Activated CD4-positive, alpha-beta T cell treated with anti-CD3 and anti-CD28 coated beads for 48 hours (primary cell): ENCODE measurements around the gene EPS15.
"Not testable (repeated sequence)": the region's sequence is repeated elsewhere in the genome, so short reads cannot be mapped to it uniquely, and the experiment has no call there.

Experiments
- DNase-seq: peaks from one replicate; pipeline ENCODE4 v3.0.0-alpha.2; 2020

EPS15 gene

GRCh38 chr1:51463561-51463960 is 55.5 kb downstream of the EPS15 start:
- DNase-seq: no peak

- DNase-seq: not testable (repeated sequence)
Measured at GRCh38 chr1:51462289-51462688, 56.8 kb downstream of the EPS15 start.

GRCh38 chr1:51454554-51454953 is 64.5 kb downstream of the EPS15 start:
- no peak for DNase-seq

- DNase-seq: no peak
Measured at GRCh38 chr1:51453010-51453409, 66.1 kb downstream of the EPS15 start.

DNA sequence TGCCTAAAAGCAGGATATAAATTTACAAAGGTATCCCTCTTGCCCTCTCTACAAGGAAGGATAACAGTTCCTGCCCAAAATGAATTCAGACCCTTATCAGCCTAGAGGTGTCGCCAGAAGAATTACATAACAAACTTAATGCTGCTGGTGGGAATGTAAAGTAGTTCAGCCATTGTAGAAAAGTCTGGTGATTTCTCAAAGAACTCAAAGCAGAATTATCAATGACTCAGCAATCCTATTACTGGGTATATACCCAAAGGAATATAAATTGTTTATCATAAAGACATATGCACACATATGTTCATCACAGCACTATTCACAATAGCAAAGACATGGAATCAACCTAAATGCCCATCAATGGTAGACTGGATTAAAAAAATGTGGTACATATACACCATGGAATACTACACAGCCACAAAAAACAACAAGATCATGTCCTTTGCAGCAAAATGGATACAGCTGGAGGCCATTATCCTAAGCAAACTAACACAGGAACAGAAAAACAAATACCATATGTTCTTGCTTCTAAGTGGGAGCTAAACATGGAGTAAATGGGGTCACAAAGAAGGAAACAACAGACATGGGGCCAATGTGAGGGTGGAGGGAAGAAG is 70.1 kb downstream of the EPS15 start:
- not testable (repeated sequence) for DNase-seq

DNA sequence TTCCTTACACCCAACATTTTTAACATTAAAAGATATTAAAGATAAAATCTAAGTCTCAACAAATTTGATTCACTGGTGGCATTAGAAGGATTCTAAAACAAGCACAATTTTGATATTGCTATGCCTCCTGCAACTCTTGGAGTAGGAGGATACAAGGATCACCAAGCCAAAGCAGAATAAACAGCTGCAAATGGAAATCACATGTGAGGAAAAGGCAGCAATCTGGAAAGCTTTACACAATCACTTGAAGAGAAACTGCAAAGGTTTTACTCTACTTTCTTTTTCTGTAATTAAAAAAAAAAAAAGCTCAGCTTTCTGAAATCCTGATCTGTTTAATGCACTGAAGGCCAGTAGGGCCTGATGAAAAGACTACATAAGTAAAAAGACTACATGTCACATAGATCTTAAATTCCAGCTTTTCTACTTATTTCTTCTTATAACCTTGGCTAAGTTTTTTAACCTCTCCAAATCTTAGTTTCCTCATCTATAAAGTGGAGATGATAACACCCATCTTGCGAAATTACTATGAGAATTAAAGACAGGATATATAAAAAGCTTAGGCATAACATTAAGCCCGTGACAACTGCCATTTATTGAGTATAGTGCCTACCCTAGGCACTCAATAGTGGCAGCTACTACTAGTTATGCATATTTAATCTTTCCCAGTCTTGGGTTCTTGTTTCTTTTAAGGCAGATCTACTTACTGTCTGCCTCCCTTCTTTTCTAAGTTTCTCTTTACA is 73.5 kb downstream of the EPS15 start:
- no peak for DNase-seq

DNA sequence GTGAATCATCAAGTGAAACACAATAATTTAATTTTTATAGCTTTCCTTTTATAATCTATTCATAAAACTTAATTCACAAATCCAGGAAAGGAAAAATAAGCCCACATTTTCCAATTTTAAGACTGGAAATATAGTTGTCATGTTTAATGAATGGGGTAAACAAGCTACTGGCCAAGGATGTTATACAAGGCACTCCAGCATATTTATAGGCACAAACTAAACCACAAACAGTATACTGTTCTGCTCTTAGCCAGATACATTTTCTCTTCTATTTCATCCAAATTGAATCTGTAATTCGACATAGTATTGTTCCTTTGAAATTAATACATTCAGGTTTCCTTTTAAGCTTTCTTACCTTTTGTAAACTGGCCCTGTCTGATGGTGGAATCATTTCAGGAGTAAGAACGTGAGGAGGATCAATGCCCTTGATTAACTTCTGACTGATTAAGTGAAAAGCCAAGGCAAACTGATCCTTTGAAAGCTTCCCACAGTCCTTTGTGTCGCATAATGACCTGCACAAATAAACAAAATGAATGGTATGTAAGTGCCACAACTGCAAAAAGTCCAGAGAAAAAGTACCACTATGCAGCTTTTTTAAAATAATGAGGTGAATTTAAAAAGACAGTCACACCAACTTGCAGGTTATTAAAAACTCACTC is 74.4 kb downstream of the EPS15 start:
- no peak for DNase-seq

DNA sequence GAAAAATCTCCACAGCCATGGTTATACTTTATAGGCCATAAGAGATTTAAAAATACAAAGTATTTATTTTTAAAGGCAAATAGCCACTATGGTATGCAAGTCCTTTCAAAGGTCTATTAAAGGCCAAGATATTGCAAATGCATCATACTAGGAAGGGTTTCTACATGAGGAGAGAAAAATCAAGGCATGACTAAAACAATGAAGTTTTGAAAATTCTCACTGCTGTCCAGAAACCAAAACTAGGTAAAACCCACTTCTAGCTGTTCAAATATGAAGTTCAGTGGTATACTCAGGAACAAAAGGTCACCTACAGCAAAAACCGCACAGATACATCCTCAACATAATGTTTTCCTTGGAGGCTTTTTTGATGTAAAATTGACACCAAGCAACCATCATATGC is 75.0 kb downstream of the EPS15 start:
- no peak for DNase-seq

GRCh38 chr1:51443555-51443954 is 75.5 kb downstream of the EPS15 start:
- no peak for DNase-seq

DNA sequence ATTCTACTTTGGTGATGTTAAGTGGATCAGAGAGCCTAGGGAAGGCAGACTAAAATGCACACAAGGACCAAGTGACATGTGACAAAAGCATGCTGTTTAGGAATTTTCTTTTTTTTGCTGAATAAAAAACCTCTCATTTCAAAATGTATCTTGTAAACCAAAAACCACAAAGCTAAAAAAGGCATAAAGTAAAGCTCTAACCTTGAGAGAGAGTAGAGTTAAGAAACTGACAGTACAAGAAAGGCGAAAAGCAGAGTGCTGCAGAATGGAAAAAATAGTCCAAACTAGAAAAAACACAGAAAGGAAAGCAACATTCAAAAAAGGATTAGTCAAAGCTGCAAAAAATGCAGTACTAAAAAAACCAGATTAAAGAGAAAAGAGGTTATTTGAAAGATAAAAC is 76.5 kb downstream of the EPS15 start:
- no peak for DNase-seq

- DNase-seq: no peak
Measured at GRCh38 chr1:51442198-51442597, 76.9 kb downstream of the EPS15 start.

DNA sequence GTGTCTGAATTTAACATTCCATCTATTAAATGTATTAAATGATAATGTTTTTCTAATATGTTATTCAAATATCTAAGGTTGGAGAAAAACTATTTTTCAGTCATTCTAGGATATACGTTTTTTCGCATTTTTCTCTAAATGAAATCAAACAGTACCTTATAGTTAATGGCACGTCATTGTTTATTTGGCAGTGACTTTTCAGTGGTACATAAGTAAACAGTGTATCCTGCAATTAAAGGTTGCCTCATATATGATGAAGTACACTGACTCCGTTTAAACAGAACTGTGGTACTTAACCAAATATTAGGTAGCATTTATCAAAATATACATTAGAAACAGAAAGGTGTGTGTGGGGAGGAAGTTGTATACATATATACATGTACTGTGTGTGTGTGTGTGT is 79.2 kb downstream of the EPS15 start:
- DNase-seq: no peak

GRCh38 chr1:51439053-51439452 is 80.0 kb downstream of the EPS15 start:
- DNase-seq: no peak

- DNase-seq: not testable (repeated sequence)
Measured at GRCh38 chr1:51437391-51437790, 81.7 kb downstream of the EPS15 start.

- DNase-seq: no peak
Measured at GRCh38 chr1:51435878-51436277, 83.2 kb downstream of the EPS15 start.

DNA sequence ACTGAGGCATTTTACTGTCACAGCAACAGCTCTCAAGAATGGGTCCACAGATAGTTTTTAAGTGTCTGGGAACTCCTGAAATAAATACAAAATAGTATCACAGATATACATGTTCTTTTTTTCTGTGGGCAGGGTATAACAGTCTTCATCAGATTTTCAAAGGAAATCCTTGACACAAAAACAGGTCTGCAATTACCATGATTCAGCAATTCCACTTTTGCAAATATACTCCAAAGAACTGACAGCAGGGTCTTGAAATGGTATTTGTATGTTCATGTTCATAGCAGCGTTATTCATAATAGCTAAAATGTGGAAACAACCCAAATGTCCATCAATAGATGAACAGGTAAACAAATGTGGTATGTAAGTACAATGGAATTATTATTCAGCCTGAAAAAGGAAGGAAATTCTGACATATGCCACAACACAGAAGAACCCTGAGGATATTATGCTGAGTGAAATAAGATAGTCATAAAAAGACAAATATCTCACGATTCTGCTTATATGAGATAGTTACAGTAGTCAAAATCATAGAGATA is 85.0 kb downstream of the EPS15 start:
- no peak for DNase-seq

GRCh38 chr1:51433269-51433971 is 85.6 kb downstream of the EPS15 start:
- no peak for DNase-seq

- DNase-seq: no peak
Measured at GRCh38 chr1:51432146-51432545, 86.9 kb downstream of the EPS15 start.

GRCh38 chr1:51427438-51427837 is 91.6 kb downstream of the EPS15 start:
- DNase-seq: no peak

DNA sequence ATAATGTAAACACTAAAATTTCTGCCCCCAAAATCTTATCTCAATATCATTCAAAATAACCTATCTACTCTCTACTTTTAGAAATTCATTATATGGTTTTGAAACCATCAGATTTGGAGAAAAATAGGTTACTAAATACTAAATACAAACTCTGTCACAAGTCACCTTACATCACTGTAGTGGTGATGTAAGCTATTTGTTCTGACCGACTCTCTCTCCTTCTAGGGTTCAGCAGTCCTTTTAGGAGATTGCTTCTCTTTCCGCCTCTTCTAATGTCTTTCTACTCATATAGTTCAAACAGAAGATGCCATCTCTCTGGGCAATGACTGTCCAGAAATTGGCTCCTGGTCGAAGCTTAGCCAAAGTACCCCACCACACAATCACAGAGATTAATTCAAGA is 93.1 kb downstream of the EPS15 start:
- no peak for DNase-seq

GRCh38 chr1:51425273-51425672 is 93.8 kb downstream of the EPS15 start:
- no peak for DNase-seq

GRCh38 chr1:51423073-51423821 is 95.8 kb downstream of the EPS15 start:
- no peak for DNase-seq
